HepG2 (cell line): ENCODE results near the gene SEC24A. TPM values are rescaled to one million over a fixed set of nuclear protein-coding genes. Genes with fewer than 3 reads are reported as not detected.
A peak's percentile ranks its signal among the peaks of the same experiment; 100 is the strongest.

Experiments
- ATF7-NPFF ChIP-seq: sonication (generic); formaldehyde crosslinking; IDR thresholded peaks from 2 replicates; pipeline ENCODE4 v1.8.1; 2023; ENCODE audit warnings: mild to moderate bottlenecking, low read depth, missing genetic modification reagents, moderate library complexity
- BORCS8-MEF2B ChIP-seq: sonication (generic); formaldehyde crosslinking; IDR thresholded peaks from 2 replicates; pipeline ENCODE4 v1.8.0; 2022; ENCODE audit warnings: mild to moderate bottlenecking, missing genetic modification reagents
- CHD4 ChIP-seq: fragments of 200-600 bp; sonication (generic); IDR thresholded peaks from 2 replicates; pipeline ENCODE4 v1.7.0; 2017; ENCODE audit warnings: mild to moderate bottlenecking, low read length, borderline replicate concordance
- ELK4 ChIP-seq: sonication (generic); formaldehyde crosslinking; IDR thresholded peaks from 2 replicates; pipeline ENCODE4 v1.9.0; 2021; ENCODE audit warnings: missing genetic modification reagents, borderline replicate concordance
- GZF1 ChIP-seq: sonication (generic); formaldehyde crosslinking; IDR thresholded peaks from 2 replicates; pipeline ENCODE4 v1.5.1; 2020; ENCODE audit warnings: mild to moderate bottlenecking, missing genetic modification reagents
- HOMEZ ChIP-seq: IDR thresholded peaks from 2 replicates; pipeline ENCODE4 v1.6.1; 2016; ENCODE audit warnings: low read depth
- JUND ChIP-seq: sonication (generic); formaldehyde crosslinking; IDR thresholded peaks from 2 replicates; pipeline ENCODE4 v1.8.0; 2022; ENCODE audit warnings: mild to moderate bottlenecking, missing genetic modification reagents
- KDM5A ChIP-seq: fragments of 200-600 bp; sonication (generic); IDR thresholded peaks from 2 replicates; pipeline ENCODE4 v1.7.0; 2018; ENCODE audit warnings: antibody characterized with exemption, mild to moderate bottlenecking, low read length, borderline replicate concordance
- KLF11 ChIP-seq: IDR thresholded peaks from 2 replicates; pipeline ENCODE4 v1.6.1; 2016; ENCODE audit warnings: missing compliant biosample characterization
- MYNN ChIP-seq: sonication (generic); formaldehyde crosslinking; IDR thresholded peaks from 2 replicates; pipeline ENCODE4 v1.4.0; 2020; ENCODE audit warnings: mild to moderate bottlenecking, low read depth, missing genetic modification reagents
- NFE2L1 ChIP-seq: sonication (generic); formaldehyde crosslinking; IDR thresholded peaks from 2 replicates; pipeline ENCODE4 v1.4.0; 2020; ENCODE audit warnings: missing genetic modification reagents, mild to moderate bottlenecking, borderline replicate concordance
- NFYB ChIP-seq: sonication (generic); formaldehyde crosslinking; IDR thresholded peaks from 2 replicates; pipeline ENCODE4 v1.4.0; 2020; ENCODE audit warnings: missing genetic modification reagents
- POLR2AphosphoS2 ChIP-seq: IDR thresholded peaks from 2 replicates; pipeline ENCODE4 v1.6.1; 2011; ENCODE audit warnings: low read depth, low read length, improper control_type of control experiment
- SOX6 ChIP-seq, 2 experiments: fragments of 450-650 bp in 1 of 2; sonication (generic) in 1 of 2; formaldehyde crosslinking in 1 of 2; IDR thresholded peaks; 2 replicates each; pipeline versions ENCODE4 v1.4.0 to v1.6.1; 2017 to 2020; ENCODE audit warnings: antibody characterized with exemption in 1 of 2, mild to moderate bottlenecking in 1 of 2, missing genetic modification reagents in 1 of 2
- TCF12 ChIP-seq, 2 experiments: fragments of 450-650 bp in 1 of 2; sonication (generic) in 1 of 2; formaldehyde crosslinking in 1 of 2; IDR thresholded peaks; 2 replicates each; pipeline versions ENCODE4 v1.6.1 to v1.8.0; 2017 to 2022; ENCODE audit warnings: antibody characterized with exemption in 1 of 2, mild to moderate bottlenecking in 1 of 2, missing genetic modification reagents in 1 of 2, moderate library complexity in 1 of 2
- TEAD3 ChIP-seq: optimal IDR thresholded peaks from 2 replicates; pipeline ENCODE3; 2016; ENCODE audit warnings: borderline replicate concordance
- ZBTB21 ChIP-seq: sonication (generic); formaldehyde crosslinking; IDR thresholded peaks from 2 replicates; pipeline ENCODE4 v1.4.0; 2020; ENCODE audit warnings: missing genetic modification reagents
- ZFP36 ChIP-seq: fragments of 150-350 bp; IDR thresholded peaks from 2 replicates; pipeline ENCODE4 v1.6.1; 2018; ENCODE audit warnings: borderline replicate concordance, low read length, low read depth; ENCODE audit not compliant: partially characterized antibody
- ZNF282 ChIP-seq: fragments of 450-650 bp; IDR thresholded peaks from 2 replicates; pipeline ENCODE4 v1.6.1; 2018; ENCODE audit not compliant: partially characterized antibody
- ZNF383 ChIP-seq: sonication (generic); formaldehyde crosslinking; IDR thresholded peaks from 2 replicates; pipeline ENCODE4 v1.4.0; 2020; ENCODE audit warnings: missing genetic modification reagents, mild to moderate bottlenecking, borderline replicate concordance
- ZNF441 ChIP-seq: sonication (generic); formaldehyde crosslinking; IDR thresholded peaks from 2 replicates; pipeline ENCODE4 v1.7.0; 2021; ENCODE audit warnings: missing genetic modification reagents, borderline replicate concordance
- ZNF598 ChIP-seq: sonication (generic); formaldehyde crosslinking; IDR thresholded peaks from 2 replicates; pipeline ENCODE4 v1.5.1; 2020; ENCODE audit warnings: mild to moderate bottlenecking, missing genetic modification reagents, borderline replicate concordance
- ZNF766 ChIP-seq: sonication (generic); formaldehyde crosslinking; IDR thresholded peaks from 2 replicates; pipeline ENCODE4 v1.5.0; 2020; ENCODE audit warnings: missing genetic modification reagents, borderline replicate concordance
- ZNF788 ChIP-seq: sonication (generic); formaldehyde crosslinking; IDR thresholded peaks from 2 replicates; pipeline ENCODE4 v1.5.0; 2020; ENCODE audit warnings: mild to moderate bottlenecking, missing genetic modification reagents, borderline replicate concordance
- ZNF891 ChIP-seq: sonication (generic); formaldehyde crosslinking; IDR thresholded peaks from 2 replicates; pipeline ENCODE4 v1.5.0; 2020; ENCODE audit warnings: mild to moderate bottlenecking, missing genetic modification reagents
- polyA plus RNA-seq, 8 experiments: library from polyadenylated mRNA; depleted of rRNA in 3 of 8; stranded (reverse) in 7 of 8; unstranded in 1 of 8; fragments of >200 nt; fragmentation: Illumina TruSeq in 4 of 8; extraction: Trizol in 4 of 8; gene quantifications; 2 replicates each; pipeline versions ENCODE4 v1.2.1 to v1.2.3, GENCODE V29; 2011 to 2016; ENCODE audit warnings: low read depth in 4 of 8, missing spikeins in 1 of 8, mixed read lengths in 1 of 8; ENCODE audit not compliant: insufficient read depth in 1 of 8
- total RNA-seq, 5 experiments: library from RNA; depleted of rRNA; stranded (reverse); fragments of >200 nt; fragmentation: Illumina TruSeq; extraction: Trizol; gene quantifications; 2 replicates each; pipeline ENCODE4 v1.2.3, GENCODE V29; 2016; ENCODE audit warnings: low read depth in 1 of 5
- TF ChIP-seq, protein P1 (sequence below): sonication (generic); formaldehyde crosslinking; IDR thresholded peaks from 2 replicates; pipeline ENCODE4 v1.4.0; 2020; ENCODE audit warnings: mild to moderate bottlenecking, missing genetic modification reagents

Gene SEC24A
- total and polyA plus RNA-seq, 2 of the 13 experiments (the other 11 are each of a cell fraction or from before 2014, with no cell fraction given), result 30.5 to 56.8 TPM

DNA sequence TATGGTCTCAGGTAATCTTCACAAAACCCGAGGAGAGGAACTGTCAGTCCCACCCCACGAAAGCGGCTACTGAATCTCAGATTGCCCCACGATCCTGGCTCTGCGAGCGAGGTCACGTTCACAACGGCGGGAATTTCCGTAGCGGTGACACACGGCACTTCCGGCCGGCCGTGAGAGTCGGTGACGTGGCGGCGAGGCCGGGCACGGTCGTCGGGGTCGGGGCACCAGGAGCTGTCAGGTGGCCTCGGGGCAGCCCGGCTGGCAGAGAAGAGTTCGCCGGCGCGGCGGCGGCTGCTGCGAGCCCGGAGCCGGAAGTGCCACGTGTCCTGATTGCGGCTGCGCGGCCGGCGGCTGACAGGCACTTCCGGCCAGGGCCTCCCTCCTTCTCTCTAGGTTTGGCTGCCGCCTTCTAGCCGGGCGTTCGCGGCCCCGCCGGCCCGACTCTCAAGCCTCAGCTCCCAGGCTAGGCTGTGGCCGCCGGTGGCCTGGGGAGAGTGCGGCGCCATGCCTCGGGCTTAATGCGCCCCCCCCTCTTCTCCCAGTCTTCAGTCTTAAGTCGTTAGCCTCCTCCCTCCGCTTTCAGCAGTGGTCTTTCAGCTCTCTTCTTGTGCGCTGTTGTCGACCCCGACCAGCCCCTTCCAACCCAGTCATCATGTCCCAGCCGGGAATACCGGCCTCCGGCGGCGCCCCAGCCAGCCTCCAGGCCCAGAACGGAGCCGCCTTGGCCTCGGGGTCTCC lies at the start of gene SEC24A (continued):
- TF ChIP-seq ZNF766 (CRISPR knock-in tag) (no peak; the same call in 1 of the 2 replicates), ZFP36 (no peak), ZNF891 (CRISPR knock-in tag) (peak; percentile 84), ZNF282 (no peak), ZNF383 (CRISPR knock-in tag) (peak; percentile 93), TCF12 (IDR thresholded peaks at IDR 0.05) (no peak), TCF12 (CRISPR knock-in tag; IDR thresholded peaks at IDR 0.05) (peak; percentile 44; the same call in 1 of the 2 replicates), KDM5A (peak; percentile 70; the same call in 1 of the 2 replicates), ZNF441 (CRISPR knock-in tag) (peak; percentile 73), ELK4 (CRISPR knock-in tag) (peak; percentile 40; the same call in 1 of the 2 replicates), TEAD3 (CRISPR knock-in tag) (peak; percentile 88), GZF1 (CRISPR knock-in tag) (peak; percentile 26; the same call in 1 of the 2 replicates), CHD4 (no peak), ZBTB21 (CRISPR knock-in tag) (peak; percentile 77; the same call in 1 of the 2 replicates), MYNN (CRISPR knock-in tag) (no peak), ZNF598 (CRISPR knock-in tag) (peak; percentile 65; the same call in 1 of the 2 replicates), BORCS8-MEF2B (CRISPR knock-in tag) (peak; percentile 94), ATF7-NPFF (CRISPR knock-in tag) (peak; percentile 95), JUND (peak; percentile 25; the same call in 1 of the 2 replicates), SOX6 (IDR thresholded peaks at IDR 0.05) (no peak), SOX6 (CRISPR knock-in tag; IDR thresholded peaks at IDR 0.05) (peak; percentile 80), NFE2L1 (CRISPR knock-in tag) (0 out of 2 replicates have a peak, but pooled peaks have one; percentile 18), POLR2AphosphoS2 (no peak), ZNF788 (peak; percentile 69; the same call in 1 of the 2 replicates), NFYB (CRISPR knock-in tag) (peak; percentile 42; the same call in 1 of the 2 replicates), KLF11 (CRISPR knock-in tag) (no peak), HOMEZ (CRISPR knock-in tag) (peak; percentile 76)
- TF ChIP-seq, protein P1, sequence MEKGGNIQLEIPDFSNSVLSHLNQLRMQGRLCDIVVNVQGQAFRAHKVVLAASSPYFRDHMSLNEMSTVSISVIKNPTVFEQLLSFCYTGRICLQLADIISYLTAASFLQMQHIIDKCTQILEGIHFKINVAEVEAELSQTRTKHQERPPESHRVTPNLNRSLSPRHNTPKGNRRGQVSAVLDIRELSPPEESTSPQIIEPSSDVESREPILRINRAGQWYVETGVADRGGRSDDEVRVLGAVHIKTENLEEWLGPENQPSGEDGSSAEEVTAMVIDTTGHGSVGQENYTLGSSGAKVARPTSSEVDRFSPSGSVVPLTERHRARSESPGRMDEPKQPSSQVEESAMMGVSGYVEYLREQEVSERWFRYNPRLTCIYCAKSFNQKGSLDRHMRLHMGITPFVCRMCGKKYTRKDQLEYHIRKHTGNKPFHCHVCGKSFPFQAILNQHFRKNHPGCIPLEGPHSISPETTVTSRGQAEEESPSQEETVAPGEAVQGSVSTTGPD, result no peak
